ENCODE measurements around the gene FOXP1.

FOXP1 gene

DNA sequence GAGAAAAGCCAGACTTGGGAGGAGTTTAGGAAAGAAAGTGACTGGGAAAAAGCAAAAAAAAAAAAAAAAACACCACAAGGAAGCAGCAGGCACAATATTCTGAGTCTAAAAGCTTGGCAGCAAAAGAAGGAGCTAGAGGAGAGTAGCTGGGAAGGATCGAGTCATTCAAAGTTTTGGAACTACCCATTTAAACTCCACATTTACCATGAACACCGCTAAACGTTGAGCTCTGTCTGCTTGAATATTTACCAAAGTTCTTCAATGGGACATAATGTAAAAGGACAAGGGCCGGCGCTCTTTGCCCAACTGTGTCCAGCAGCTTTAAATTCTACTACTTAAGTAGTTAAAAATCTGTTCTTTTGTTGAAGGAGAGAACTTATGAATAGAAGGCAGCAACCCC lies 481.9 kb downstream of the FOXP1 start:
- 0 out of 2 replicates have a peak, but pooled peaks cover 6% of the 10 kb centered on the region for H4K20me1 ChIP-seq (ENCODE audit: control insufficient read depth, insufficient read depth, low read depth, low read length)
- H3K9me2 ChIP-seq (replicated peaks; ENCODE audit: control insufficient read depth, low read length) = no peaks in the 10 kb centered on the region
- no peaks in the 10 kb centered on the region for H3F3A ChIP-seq (ENCODE audit: control insufficient read depth, insufficient read depth)
- TF ChIP-seq EZH2phosphoT487 (IDR thresholded peaks at IDR 0.05; ENCODE audit: borderline replicate concordance, low read length) = no peak
- TF ChIP-seq, protein P1, sequence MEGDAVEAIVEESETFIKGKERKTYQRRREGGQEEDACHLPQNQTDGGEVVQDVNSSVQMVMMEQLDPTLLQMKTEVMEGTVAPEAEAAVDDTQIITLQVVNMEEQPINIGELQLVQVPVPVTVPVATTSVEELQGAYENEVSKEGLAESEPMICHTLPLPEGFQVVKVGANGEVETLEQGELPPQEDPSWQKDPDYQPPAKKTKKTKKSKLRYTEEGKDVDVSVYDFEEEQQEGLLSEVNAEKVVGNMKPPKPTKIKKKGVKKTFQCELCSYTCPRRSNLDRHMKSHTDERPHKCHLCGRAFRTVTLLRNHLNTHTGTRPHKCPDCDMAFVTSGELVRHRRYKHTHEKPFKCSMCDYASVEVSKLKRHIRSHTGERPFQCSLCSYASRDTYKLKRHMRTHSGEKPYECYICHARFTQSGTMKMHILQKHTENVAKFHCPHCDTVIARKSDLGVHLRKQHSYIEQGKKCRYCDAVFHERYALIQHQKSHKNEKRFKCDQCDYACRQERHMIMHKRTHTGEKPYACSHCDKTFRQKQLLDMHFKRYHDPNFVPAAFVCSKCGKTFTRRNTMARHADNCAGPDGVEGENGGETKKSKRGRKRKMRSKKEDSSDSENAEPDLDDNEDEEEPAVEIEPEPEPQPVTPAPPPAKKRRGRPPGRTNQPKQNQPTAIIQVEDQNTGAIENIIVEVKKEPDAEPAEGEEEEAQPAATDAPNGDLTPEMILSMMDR (IDR thresholded peaks at IDR 0.05; ENCODE audit: low read depth, low read length, poor library complexity, severe bottlenecking) = no peak
- no peaks in the 10 kb centered on the region for H3K9me3 ChIP-seq (ENCODE audit: control insufficient read depth, insufficient read depth, low read length)
- H3K27me3 ChIP-seq (ENCODE audit: control insufficient read depth, low read length) = no peaks in the 10 kb centered on the region
- H3K27ac ChIP-seq (ENCODE audit: low read depth, low read length) = no peak overlapping the region
- H3K36me3 ChIP-seq (ENCODE audit: control insufficient read depth, low read length) = peaks cover 14% of the 10 kb centered on the region
- H3K79me2 ChIP-seq (ENCODE audit: control insufficient read depth, low read length) = peaks cover 12% of the 10 kb centered on the region
- no peak overlapping the region for H3K4me3 ChIP-seq (ENCODE audit: low read length)
- no peaks in the 10 kb centered on the region for H3K4me1 ChIP-seq (ENCODE audit: control insufficient read depth, low read length)
- no peak overlapping the region for H3K4me2 ChIP-seq (ENCODE audit: low read length)

- Histone ChIP-seq H3K4me2 (ENCODE audit: low read length) (no peak overlapping the region), H3K4me3 (ENCODE audit: low read length) (no peak overlapping the region), H3K36me3 (ENCODE audit: control insufficient read depth, low read length) (peaks cover 14% of the 10 kb centered on the region)
Observed at GRCh38 chr3:71101014-71101413, 482.5 kb downstream of the FOXP1 start.

GRCh38 chr3:71099997-71100719 lies 483.4 kb downstream of the FOXP1 start:
- H3F3A ChIP-seq (ENCODE audit: control insufficient read depth, insufficient read depth) = no peaks in the 10 kb centered on the region
- no peaks in the 10 kb centered on the region for H3K9me2 ChIP-seq (replicated peaks; ENCODE audit: control insufficient read depth, low read length)
- no peak for TF ChIP-seq EZH2phosphoT487 (IDR thresholded peaks at IDR 0.05; ENCODE audit: borderline replicate concordance, low read length)
- TF ChIP-seq, protein P1 (IDR thresholded peaks at IDR 0.05; ENCODE audit: low read depth, low read length, poor library complexity, severe bottlenecking) = no peak
- no peak overlapping the region for H3K4me3 ChIP-seq (ENCODE audit: low read length)
- no peak overlapping the region for H3K27ac ChIP-seq (ENCODE audit: low read depth, low read length)
- H3K36me3 ChIP-seq (ENCODE audit: control insufficient read depth, low read length) = peaks cover 8% of the 10 kb centered on the region
- H3K79me2 ChIP-seq (ENCODE audit: control insufficient read depth, low read length) = peaks cover 12% of the 10 kb centered on the region
- no peaks in the 10 kb centered on the region for H4K20me1 ChIP-seq (ENCODE audit: control insufficient read depth, insufficient read depth, low read depth, low read length)
- no peaks in the 10 kb centered on the region for H3K27me3 ChIP-seq (ENCODE audit: control insufficient read depth, low read length)
- no peaks in the 10 kb centered on the region for H3K9me3 ChIP-seq (ENCODE audit: control insufficient read depth, insufficient read depth, low read length)
- no peak overlapping the region for H3K4me2 ChIP-seq (ENCODE audit: low read length)
- no peaks in the 10 kb centered on the region for H3K4me1 ChIP-seq (ENCODE audit: control insufficient read depth, low read length)

More at GRCh38 chr3:71101014-71101413, 482.5 kb downstream of the FOXP1 start:
- TF ChIP-seq, protein P1 (IDR thresholded peaks at IDR 0.05; ENCODE audit: low read depth, low read length, poor library complexity, severe bottlenecking) = no peak
- TF ChIP-seq EZH2phosphoT487 (IDR thresholded peaks at IDR 0.05; ENCODE audit: borderline replicate concordance, low read length) = no peak
- Histone ChIP-seq H4K20me1 (ENCODE audit: control insufficient read depth, insufficient read depth, low read depth, low read length) (0 out of 2 replicates have a peak, but pooled peaks cover 5% of the 10 kb centered on the region), H3F3A (ENCODE audit: control insufficient read depth, insufficient read depth) (no peaks in the 10 kb centered on the region), H3K4me1 (ENCODE audit: control insufficient read depth, low read length) (no peaks in the 10 kb centered on the region), H3K27ac (ENCODE audit: low read depth, low read length) (no peak overlapping the region), H3K79me2 (ENCODE audit: control insufficient read depth, low read length) (peaks cover 12% of the 10 kb centered on the region), H3K27me3 (ENCODE audit: control insufficient read depth, low read length) (no peaks in the 10 kb centered on the region), H3K9me2 (replicated peaks; ENCODE audit: control insufficient read depth, low read length) (no peaks in the 10 kb centered on the region), H3K9me3 (ENCODE audit: control insufficient read depth, insufficient read depth, low read length) (no peaks in the 10 kb centered on the region)
